Lung (tissue), 12 donors: ENCODE data around the gene C1orf216. TPM values are rescaled to one million over a fixed set of nuclear protein-coding genes. Genes with fewer than 3 reads are reported as not detected.

Experiments
- ATAC-seq: fragments of 200-7000 bp; cut with Tn5 transposase; one replicate; pipeline ENCODE4 v1.9.1; 2020; ENCODE audit warnings: moderate number of reproducible peaks; ENCODE audit not compliant: insufficient read depth, low FRiP score
- DNase-seq, 3 donors: peaks; one replicate each; pipeline ENCODE4 v3.0.0-alpha.2; 2013 to 2017
- H3K27ac ChIP-seq, 2 donors: one replicate each; pipeline ENCODE4 v1.5.1; 2013; ENCODE audit warnings: mild to moderate bottlenecking in 2 of 2, moderate library complexity in 2 of 2, control low read depth in 1 of 2, inconsistent platforms in 1 of 2, low read depth in 1 of 2, low read length in 1 of 2
- H3K27me3 ChIP-seq, 3 donors: one replicate each; pipeline ENCODE4 v1.5.1; 2013; ENCODE audit warnings: low read length in 2 of 3; ENCODE audit not compliant: control insufficient read depth in 3 of 3, insufficient read depth in 3 of 3
- H3K36me3 ChIP-seq, 4 donors: one replicate each; pipeline ENCODE4 v1.5.1; 2013; ENCODE audit warnings: low read length in 4 of 4, mild to moderate bottlenecking in 1 of 4, moderate library complexity in 1 of 4; ENCODE audit not compliant: control insufficient read depth in 4 of 4, insufficient read depth in 4 of 4
- H3K4me1 ChIP-seq, 5 donors: one replicate each; pipeline ENCODE4 v1.5.1; 2013; ENCODE audit warnings: low read length in 5 of 5, mild to moderate bottlenecking in 2 of 5, moderate library complexity in 1 of 5; ENCODE audit not compliant: control insufficient read depth in 5 of 5, insufficient read depth in 5 of 5
- H3K4me3 ChIP-seq: one replicate; pipeline ENCODE4 v1.5.1; 2013; ENCODE audit warnings: mild to moderate bottlenecking, control low read depth, moderate library complexity
- H3K9ac ChIP-seq, 2 donors: one replicate each; pipeline ENCODE4 v1.5.1; 2013; ENCODE audit warnings: low read length in 2 of 2, control low read depth in 1 of 2; ENCODE audit not compliant: insufficient read depth in 1 of 2
- H3K9me3 ChIP-seq, 4 donors: one replicate each; pipeline ENCODE4 v1.5.1; 2013; ENCODE audit warnings: low read length in 3 of 4, mild to moderate bottlenecking in 1 of 4, moderate library complexity in 1 of 4; ENCODE audit not compliant: control insufficient read depth in 4 of 4, insufficient read depth in 3 of 4
- CTCF ChIP-seq: IDR thresholded peaks from 2 replicates; pipeline ENCODE4 v1.5.1; 2012; ENCODE audit warnings: mild to moderate bottlenecking; ENCODE audit errors: control extremely low read depth, extremely low read depth
- WGBS, 2 donors: extraction: QIAGEN DNeasy Blood & Tissue Kit; methylation state at CpG; one replicate each; pipeline ENCODE4 v1.1.7; 2013; 5-methylcytosine and 5-hydroxymethylcytosine counted together
- polyA plus RNA-seq, 2 donors: library from polyadenylated mRNA; stranded (reverse); fragments of 200-250 nt; gene quantifications; one replicate each; pipeline ENCODE4 v1.2.1, GENCODE V29; 2013
- total RNA-seq, 2 donors: library from RNA; depleted of rRNA in 1 of 2; stranded (reverse); fragments of >200 nt in 1 of 2; gene quantifications; one replicate each; pipeline ENCODE4 v1.2.1, GENCODE V29; 2014 to 2021
- donor health status: control.
- donor health status: control.
- donor health status: Bipolar disorder and iron deficiency.
- donor health status: healthy.
- donor health status: DM: yes; HTN: yes; CAD: no.

Gene C1orf216
- total and polyA plus RNA-seq, 4 donors, result 5.1 to 11.2 (median 8.3) TPM

GRCh38 chr1:35745124-35745730 is 26.5 kb upstream of the C1orf216 start:
- TF ChIP-seq CTCF, result no peak
- H3K27ac ChIP-seq, result no peak overlapping the region
- H3K4me1 ChIP-seq, result no peaks in the 10 kb centered on the region
- DNase-seq (no peak), ATAC-seq (no peak)
- no peak overlapping the region for H3K4me3 ChIP-seq
- H3K27me3 ChIP-seq, result no peaks in the 10 kb centered on the region
- H3K9ac ChIP-seq, result no peak overlapping the region
- no peaks in the 10 kb centered on the region for H3K36me3 ChIP-seq
- no peaks in the 10 kb centered on the region for H3K9me3 ChIP-seq
- 97 to 98% methylated on average over 1 of the region's 1 CpG for WGBS, 2 donors

- 94 to 96% methylated on average over 1 of the region's 1 CpG for WGBS, 2 donors
- Histone ChIP-seq H3K36me3 (no peaks in the 10 kb centered on the region), H3K9me3 (no peaks in the 10 kb centered on the region), H3K27me3 (no peaks in the 10 kb centered on the region), H3K9ac (no peak overlapping the region), H3K27ac (no peak overlapping the region), H3K4me3 (no peak overlapping the region), H3K4me1 (no peaks in the 10 kb centered on the region)
- ATAC-seq (no peak), DNase-seq (no peak)
- no peak for TF ChIP-seq CTCF
Measured at GRCh38 chr1:35737120-35737519, 18.4 kb upstream of the C1orf216 start.

GRCh38 chr1:35727434-35728040 is 8.9 kb upstream of the C1orf216 start:
- no peaks in the 10 kb centered on the region for H3K9me3 ChIP-seq
- H3K27ac ChIP-seq, result no peak overlapping the region
- no peak for TF ChIP-seq CTCF
- no peak overlapping the region for H3K9ac ChIP-seq
- H3K4me1 ChIP-seq, result peaks cover 0 to 5% (median 0%) of the 10 kb centered on the region in 5 donors
- H3K27me3 ChIP-seq, result no peaks in the 10 kb centered on the region
- DNase-seq (no peak), ATAC-seq (no peak)
- no peak overlapping the region for H3K4me3 ChIP-seq
- WGBS, 2 donors, result 86 to 87% methylated on average over 4 of the region's 4 CpGs
- no peaks in the 10 kb centered on the region for H3K36me3 ChIP-seq
